ENCODE measurements around the gene HOXB5.
A peak's percentile ranks its signal among the peaks of the same experiment; 100 is the strongest.

The HOXB5 gene

DNA sequence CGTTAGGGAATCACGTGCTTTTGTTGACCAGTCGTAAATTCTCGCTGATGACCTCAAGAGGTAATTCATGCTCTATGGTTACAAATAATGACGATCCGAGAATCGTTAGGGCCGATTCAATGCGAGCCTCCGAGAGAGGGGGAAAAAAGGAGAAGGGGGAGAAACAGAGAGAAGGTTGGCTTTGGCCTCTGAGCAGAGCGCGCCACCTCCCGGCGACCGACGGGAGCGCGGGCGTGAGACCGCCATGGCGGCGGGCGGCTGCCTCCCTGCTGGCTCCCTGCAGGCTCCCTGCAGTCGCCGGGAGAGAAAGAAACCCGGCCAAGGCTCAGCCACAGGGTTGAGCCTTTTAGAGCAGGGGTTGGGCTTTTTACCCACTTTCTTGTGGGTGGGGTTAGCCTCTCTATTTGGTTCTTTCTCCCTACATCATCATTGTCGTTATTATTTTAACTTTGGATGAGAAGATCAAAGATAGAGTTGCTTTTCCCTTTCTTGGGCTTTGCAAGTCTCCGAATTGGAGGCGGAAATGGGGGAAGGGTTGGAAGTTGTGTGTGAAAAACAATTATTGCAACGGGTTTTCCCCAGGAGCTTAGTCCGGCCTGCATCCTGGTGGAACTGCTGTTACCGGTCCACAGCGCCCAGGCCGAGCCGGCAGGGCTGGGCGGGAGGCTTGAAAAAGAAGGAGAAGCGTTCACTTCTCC, 410 bp upstream of the HOXB5 start:
- H3K4me3 ChIP-seq (ENCODE audit: low read length): peak overlapping the region; percentile 68
- no peak for TF ChIP-seq EZH2phosphoT487 (IDR thresholded peaks at IDR 0.05; ENCODE audit: low read depth)
- TF ChIP-seq, protein P1, sequence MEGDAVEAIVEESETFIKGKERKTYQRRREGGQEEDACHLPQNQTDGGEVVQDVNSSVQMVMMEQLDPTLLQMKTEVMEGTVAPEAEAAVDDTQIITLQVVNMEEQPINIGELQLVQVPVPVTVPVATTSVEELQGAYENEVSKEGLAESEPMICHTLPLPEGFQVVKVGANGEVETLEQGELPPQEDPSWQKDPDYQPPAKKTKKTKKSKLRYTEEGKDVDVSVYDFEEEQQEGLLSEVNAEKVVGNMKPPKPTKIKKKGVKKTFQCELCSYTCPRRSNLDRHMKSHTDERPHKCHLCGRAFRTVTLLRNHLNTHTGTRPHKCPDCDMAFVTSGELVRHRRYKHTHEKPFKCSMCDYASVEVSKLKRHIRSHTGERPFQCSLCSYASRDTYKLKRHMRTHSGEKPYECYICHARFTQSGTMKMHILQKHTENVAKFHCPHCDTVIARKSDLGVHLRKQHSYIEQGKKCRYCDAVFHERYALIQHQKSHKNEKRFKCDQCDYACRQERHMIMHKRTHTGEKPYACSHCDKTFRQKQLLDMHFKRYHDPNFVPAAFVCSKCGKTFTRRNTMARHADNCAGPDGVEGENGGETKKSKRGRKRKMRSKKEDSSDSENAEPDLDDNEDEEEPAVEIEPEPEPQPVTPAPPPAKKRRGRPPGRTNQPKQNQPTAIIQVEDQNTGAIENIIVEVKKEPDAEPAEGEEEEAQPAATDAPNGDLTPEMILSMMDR (IDR thresholded peaks at IDR 0.05; ENCODE audit: low read depth, low read length): peak; percentile 89
- peak overlapping the region; percentile 80 for H3K4me2 ChIP-seq (ENCODE audit: low read length)
- peaks cover 7% of the 10 kb centered on the region; the same call in 1 of the 2 replicates for H3K79me2 ChIP-seq (ENCODE audit: low read length)
- H3K9ac ChIP-seq (ENCODE audit: low read length): peak overlapping the region; percentile 12; the same call in 1 of the 2 replicates
- H3K27me3 ChIP-seq (ENCODE audit: low read depth, low read length): peaks cover 26% of the 10 kb centered on the region
- no peak overlapping the region for H2AFZ ChIP-seq (ENCODE audit: low read depth, low read length)
- H3K36me3 ChIP-seq (replicated peaks; ENCODE audit: low read depth, low read length): no peaks in the 10 kb centered on the region
- H3K9me3 ChIP-seq (ENCODE audit: insufficient read depth, low read length): no peaks in the 10 kb centered on the region
- H3K27ac ChIP-seq (ENCODE audit: low read length): no peak overlapping the region
- peaks cover 29% of the 10 kb centered on the region for H3K4me1 ChIP-seq (ENCODE audit: low read length)
- H4K20me1 ChIP-seq (ENCODE audit: insufficient read depth, low read length): no peaks in the 10 kb centered on the region

DNA sequence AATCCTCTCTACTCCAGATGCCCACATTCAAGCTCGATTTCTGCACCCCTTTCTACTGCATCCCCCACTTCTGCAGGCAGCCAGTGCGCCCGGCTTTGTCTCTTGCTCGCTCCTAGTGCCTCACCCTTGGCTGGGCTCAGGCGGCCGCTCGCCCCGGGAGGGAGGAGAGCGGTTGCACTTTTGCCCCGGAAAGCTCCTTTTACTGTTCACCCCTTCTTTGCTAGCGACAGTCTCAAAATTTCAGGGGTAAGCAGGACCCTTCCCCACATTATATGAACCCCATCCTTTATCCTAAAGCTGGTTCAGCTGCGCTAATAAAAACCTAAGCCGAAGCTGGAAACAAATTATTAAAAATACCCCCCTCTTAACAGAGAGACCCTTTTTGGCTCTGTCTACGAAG, 1.0 kb downstream of the HOXB5 start:
- Histone ChIP-seq H3K27me3 (ENCODE audit: low read depth, low read length) (peaks cover 32% of the 10 kb centered on the region), H3K36me3 (replicated peaks; ENCODE audit: low read depth, low read length) (no peaks in the 10 kb centered on the region), H3K4me3 (ENCODE audit: low read length) (peak overlapping the region; percentile 68), H3K9me3 (ENCODE audit: insufficient read depth, low read length) (no peaks in the 10 kb centered on the region), H3K4me2 (ENCODE audit: low read length) (peak overlapping the region; percentile 80), H3K4me1 (ENCODE audit: low read length) (peaks cover 29% of the 10 kb centered on the region), H3K27ac (ENCODE audit: low read length) (no peak overlapping the region), H2AFZ (ENCODE audit: low read depth, low read length) (no peak overlapping the region), H3K9ac (ENCODE audit: low read length) (0 out of 2 replicates have a peak overlapping the region, but pooled peaks have one; percentile 21), H4K20me1 (ENCODE audit: insufficient read depth, low read length) (no peaks in the 10 kb centered on the region), H3K79me2 (ENCODE audit: low read length) (peaks cover 7% of the 10 kb centered on the region; the same call in 1 of the 2 replicates)
- TF ChIP-seq, protein P1 (IDR thresholded peaks at IDR 0.05; ENCODE audit: low read depth, low read length): no peak
- TF ChIP-seq EZH2phosphoT487 (IDR thresholded peaks at IDR 0.05; ENCODE audit: low read depth): no peak

DNA sequence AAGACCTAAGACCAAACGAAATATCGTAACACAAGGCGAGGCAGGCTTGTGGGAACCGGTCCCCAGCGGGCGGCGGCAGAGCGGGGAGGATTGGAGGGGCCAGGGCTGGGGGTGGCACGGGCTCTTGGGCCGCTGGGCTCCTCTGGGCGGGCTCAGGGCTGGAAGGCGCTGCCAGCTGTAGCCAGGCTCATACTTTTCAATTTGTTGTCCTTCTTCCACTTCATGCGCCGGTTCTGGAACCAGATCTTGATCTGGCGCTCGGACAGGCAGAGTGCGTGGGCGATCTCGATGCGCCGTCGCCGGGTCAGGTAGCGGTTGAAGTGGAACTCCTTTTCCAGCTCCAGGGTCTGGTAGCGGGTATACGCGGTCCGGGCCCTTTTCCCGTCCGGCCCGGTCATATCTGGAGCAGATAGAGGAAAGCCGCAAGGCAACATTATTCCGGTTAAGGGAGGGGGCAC, 1.5 kb downstream of the HOXB5 start:
- no peaks in the 10 kb centered on the region for H4K20me1 ChIP-seq (ENCODE audit: insufficient read depth, low read length)
- no peaks in the 10 kb centered on the region for H3K9me3 ChIP-seq (ENCODE audit: insufficient read depth, low read length)
- H3K4me1 ChIP-seq (ENCODE audit: low read length): peaks cover 27% of the 10 kb centered on the region
- peaks cover 4% of the 10 kb centered on the region; the same call in 1 of the 2 replicates for H3K79me2 ChIP-seq (ENCODE audit: low read length)
- no peak overlapping the region for H3K27ac ChIP-seq (ENCODE audit: low read length)
- no peak overlapping the region; the same call in 1 of the 2 replicates for H3K4me3 ChIP-seq (ENCODE audit: low read length)
- H3K36me3 ChIP-seq (replicated peaks; ENCODE audit: low read depth, low read length): no peaks in the 10 kb centered on the region
- H3K9ac ChIP-seq (ENCODE audit: low read length): no peak overlapping the region
- peaks cover 37% of the 10 kb centered on the region for H3K27me3 ChIP-seq (ENCODE audit: low read depth, low read length)
- no peak overlapping the region for H2AFZ ChIP-seq (ENCODE audit: low read depth, low read length)
- TF ChIP-seq, protein P1 (IDR thresholded peaks at IDR 0.05; ENCODE audit: low read depth, low read length): no peak
- TF ChIP-seq EZH2phosphoT487 (IDR thresholded peaks at IDR 0.05; ENCODE audit: low read depth): no peak
- peak overlapping the region; percentile 80 for H3K4me2 ChIP-seq (ENCODE audit: low read length)

DNA sequence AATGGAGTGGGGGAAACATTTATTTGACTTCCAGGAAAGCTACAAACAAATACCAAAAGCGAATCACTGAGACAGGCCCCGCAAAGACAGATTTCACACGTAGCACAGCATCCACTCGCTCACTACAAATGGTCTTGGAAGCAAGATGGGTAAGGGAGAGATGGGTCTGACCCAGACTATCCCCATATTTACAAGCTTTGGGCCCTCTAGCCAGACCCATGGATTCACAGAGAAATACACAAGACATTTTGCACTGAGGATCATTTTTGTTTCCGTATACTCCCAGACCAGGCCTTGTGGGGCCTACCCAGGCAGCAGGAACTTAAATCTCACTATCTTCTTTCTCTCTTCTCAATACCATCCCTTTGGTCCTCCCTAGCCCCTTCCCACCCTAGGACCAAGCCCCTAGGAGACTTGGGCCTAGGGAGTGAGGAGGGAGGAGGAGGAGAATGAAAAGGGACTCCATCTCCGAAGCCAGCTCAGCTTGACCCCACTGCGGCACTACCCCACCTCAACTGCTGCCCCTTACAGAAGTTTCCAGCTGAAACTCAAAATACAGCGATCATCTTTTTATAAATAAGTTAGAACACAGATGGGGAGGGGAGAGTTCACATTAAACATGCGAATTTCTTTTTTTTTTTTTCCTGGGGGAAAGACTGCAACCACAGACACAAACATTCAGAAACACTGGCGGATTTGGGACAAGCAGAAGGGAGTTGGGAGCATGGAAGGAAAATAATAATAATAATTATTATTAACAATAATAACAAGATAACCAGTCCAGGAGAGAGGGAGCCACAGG, 2.1 kb downstream of the HOXB5 start:
- Histone ChIP-seq H3K9me3 (ENCODE audit: insufficient read depth, low read length) (no peaks in the 10 kb centered on the region), H4K20me1 (ENCODE audit: insufficient read depth, low read length) (no peaks in the 10 kb centered on the region), H3K27me3 (ENCODE audit: low read depth, low read length) (peaks cover 44% of the 10 kb centered on the region), H3K36me3 (replicated peaks; ENCODE audit: low read depth, low read length) (no peaks in the 10 kb centered on the region), H3K27ac (ENCODE audit: low read length) (no peak overlapping the region), H3K79me2 (ENCODE audit: low read length) (no peaks in the 10 kb centered on the region), H3K9ac (ENCODE audit: low read length) (no peak overlapping the region), H3K4me3 (ENCODE audit: low read length) (no peak overlapping the region), H3K4me1 (ENCODE audit: low read length) (peaks cover 28% of the 10 kb centered on the region), H2AFZ (ENCODE audit: low read depth, low read length) (no peak overlapping the region), H3K4me2 (ENCODE audit: low read length) (no peak overlapping the region)
- no peak for TF ChIP-seq EZH2phosphoT487 (IDR thresholded peaks at IDR 0.05; ENCODE audit: low read depth)
- TF ChIP-seq, protein P1 (IDR thresholded peaks at IDR 0.05; ENCODE audit: low read depth, low read length): no peak
